PFSK-1 (cell line): Measurements from ENCODE around the gene HSF5.

ENCODE experiments used
- FOXP2 ChIP-seq: optimal IDR thresholded peaks from 2 replicates; pipeline ENCODE3; 2011; ENCODE audit warnings: borderline replicate concordance, control low read depth, inconsistent platforms; ENCODE audit not compliant: insufficient read depth; ENCODE audit errors: extremely low read length, extremely low read depth
- POLR2AphosphoS5 ChIP-seq: IDR thresholded peaks from 2 replicates; pipeline ENCODE4 v1.6.1; 2012; ENCODE audit warnings: low read depth, mild to moderate bottlenecking, control low read depth, low read length, moderate library complexity
- REST ChIP-seq, 2 experiments: IDR thresholded peaks; 2 replicates each; pipeline versions ENCODE4 v1.6.1 to v1.8.0; 2011 to 2012; ENCODE audit warnings: low read depth in 2 of 2, low read length in 2 of 2, control low read depth in 1 of 2, inconsistent platforms in 1 of 2, mild to moderate bottlenecking in 1 of 2, moderate library complexity in 1 of 2; ENCODE audit not compliant: insufficient read depth in 1 of 2
- SIN3A ChIP-seq: IDR thresholded peaks from 2 replicates; pipeline ENCODE4 v1.6.1; 2012; ENCODE audit warnings: mild to moderate bottlenecking, low read length, moderate library complexity, borderline replicate concordance; ENCODE audit not compliant: insufficient read depth
- TAF1 ChIP-seq: IDR thresholded peaks from 2 replicates; pipeline ENCODE4 v1.6.1; 2012; ENCODE audit warnings: low read length, control low read depth, borderline replicate concordance; ENCODE audit not compliant: insufficient read depth

- TF ChIP-seq POLR2AphosphoS5 (no peak), TAF1 (no peak), SIN3A (no peak), REST (IDR thresholded peaks at IDR 0.05; ENCODE audit: insufficient read depth in 1 of 2, low read depth in 2 of 2, low read length in 2 of 2) (no peak), FOXP2 (no peak)
Measured at GRCh38 chr17:58420827-58421226, 67.4 kb downstream of the HSF5 start.
